Endothelial cell of umbilical vein (primary cell): ENCODE results near the gene MAPK8. TPM values are rescaled to one million over a fixed set of nuclear protein-coding genes. Genes with fewer than 3 reads are reported as not detected.

Experiments
- BruUV-seq: library from RNA; stranded (reverse); fragments of 400-500 nt; replicated peaks from 2 replicates; lab custom pipeline; 2021; lab: Mats Ljungman, UMichigan
- CTCF ChIA-PET: fragments of 300-600, 350-600 bp; sonication (Branson Sonifier 250); formaldehyde crosslinking; loops from one replicate; lab custom pipeline; 2021; ENCODE audit warnings: antibody characterized with exemption, inconsistent platforms; lab: Charles Lee
- POLR2A ChIA-PET: fragments of 300-600, 350-600 bp; sonication (Branson Sonifier 250); formaldehyde crosslinking; loops from one replicate; lab custom pipeline; 2021; ENCODE audit warnings: antibody characterized with exemption, inconsistent platforms; lab: Charles Lee
- DNase-seq: peaks from one replicate; pipeline ENCODE4 v3.0.0-alpha.2; 2011; ENCODE audit warnings: low read depth, low spot score
- FAIRE-seq: peaks from 2 replicates; lab custom pipeline; 2011; peaks lifted over from hg19 to GRCh38; lab: Jason Lieb, UNC
- H2AFZ ChIP-seq: 2 replicates; pipeline ENCODE4 v1.6.0; 2012; ENCODE audit warnings: low read depth, low read length, control low read depth, inconsistent platforms
- H3K27ac ChIP-seq: 2 replicates; pipeline ENCODE4 v1.5.1; 2011; ENCODE audit warnings: low read depth, mild to moderate bottlenecking, control low read depth, low read length, moderate library complexity; ENCODE audit not compliant: insufficient read depth
- H3K27me3 ChIP-seq, 2 experiments: 2 replicates each; pipeline versions ENCODE4 v1.6.0 to v1.6.1; 2011; ENCODE audit warnings: low read length in 2 of 2, mixed read lengths in 1 of 2; ENCODE audit not compliant: control insufficient read depth in 2 of 2, insufficient read depth in 2 of 2
- H3K36me3 ChIP-seq, 2 experiments: 2 replicates in 1 of 2; 3 replicates in 1 of 2; pipeline ENCODE4 v1.5.1; 2011; ENCODE audit warnings: low read length in 2 of 2, mild to moderate bottlenecking in 1 of 2, moderate library complexity in 1 of 2; ENCODE audit not compliant: control insufficient read depth in 2 of 2, insufficient read depth in 2 of 2; ENCODE audit errors: extremely low read depth in 1 of 2
- H3K4me1 ChIP-seq: 3 replicates; pipeline ENCODE4 v1.5.1; 2011; ENCODE audit warnings: mild to moderate bottlenecking, low read length; ENCODE audit not compliant: control insufficient read depth, insufficient read depth; ENCODE audit errors: extremely low read depth
- H3K4me2 ChIP-seq: 2 replicates; pipeline ENCODE4 v1.6.1; 2011; ENCODE audit warnings: low read length, control low read depth, mixed read lengths; ENCODE audit not compliant: insufficient read depth
- H3K4me3 ChIP-seq, 3 experiments: fragments of 200-600 bp in 1 of 3; sonication (generic), shearing (Covaris generic) in 1 of 3; replicated peaks in 1 of 3; 2 replicates each; pipeline ENCODE4 v1.5.1; 2011 to 2016; ENCODE audit warnings: control low read depth in 3 of 3, low read length in 3 of 3, mild to moderate bottlenecking in 2 of 3, inconsistent platforms in 1 of 3, low read depth in 1 of 3, moderate library complexity in 1 of 3; ENCODE audit not compliant: insufficient read depth in 1 of 3
- H3K79me2 ChIP-seq: 2 replicates; pipeline ENCODE4 v1.6.0; 2012; ENCODE audit warnings: low read length, inconsistent platforms; ENCODE audit not compliant: control insufficient read depth, insufficient read depth
- H3K9ac ChIP-seq: replicated peaks from 2 replicates; pipeline ENCODE3; 2011; ENCODE audit warnings: low read length, control low read depth; ENCODE audit not compliant: insufficient read depth; ENCODE audit errors: extremely low read depth
- H3K9me1 ChIP-seq: replicated peaks from 3 replicates; pipeline ENCODE4 v1.6.0; 2011; ENCODE audit warnings: mild to moderate bottlenecking, low read length; ENCODE audit not compliant: control insufficient read depth, insufficient read depth; ENCODE audit errors: extremely low read depth
- H3K9me3 ChIP-seq: replicated peaks from 2 replicates; pipeline ENCODE4 v1.5.1; 2012; ENCODE audit warnings: low read length, inconsistent platforms; ENCODE audit not compliant: control insufficient read depth, insufficient read depth
- H4K20me1 ChIP-seq: replicated peaks from 2 replicates; pipeline ENCODE3; 2011; ENCODE audit warnings: mild to moderate bottlenecking, low read length; ENCODE audit not compliant: control insufficient read depth, insufficient read depth; ENCODE audit errors: extremely low read depth
- CTCF ChIP-seq, 2 donors: IDR thresholded peaks; 1 replicate in 1 of 2; 2 replicates in 1 of 2; pipeline ENCODE4 v1.5.1; 2011; ENCODE audit warnings: low read length in 2 of 2, mild to moderate bottlenecking in 2 of 2, moderate library complexity in 2 of 2, control low read depth in 1 of 2, inconsistent platforms in 1 of 2, low read depth in 1 of 2; ENCODE audit not compliant: insufficient read depth in 1 of 2; ENCODE audit errors: extremely low read depth in 1 of 2
- EZH2 ChIP-seq: IDR thresholded peaks from 2 replicates; pipeline ENCODE4 v1.6.1; 2012; ENCODE audit warnings: borderline replicate concordance, low read depth, mild to moderate bottlenecking, moderate library complexity, low read length, inconsistent platforms; ENCODE audit not compliant: severe bottlenecking
- FOS ChIP-seq: IDR thresholded peaks from 2 replicates; pipeline ENCODE4 v1.6.1; 2011; ENCODE audit warnings: mild to moderate bottlenecking, low read length, moderate library complexity, borderline replicate concordance; ENCODE audit not compliant: insufficient read depth
- GATA2 ChIP-seq: IDR thresholded peaks from 2 replicates; pipeline ENCODE4 v1.7.0; 2011; ENCODE audit warnings: low read depth, mild to moderate bottlenecking, moderate library complexity, mixed read lengths, low read length; ENCODE audit not compliant: insufficient read length, insufficient read depth
- JUN ChIP-seq: IDR thresholded peaks from 2 replicates; pipeline ENCODE4 v1.6.1; 2011; ENCODE audit warnings: borderline replicate concordance, low read depth; ENCODE audit not compliant: insufficient read length, insufficient read depth
- MYC ChIP-seq: IDR thresholded peaks from one replicate; pipeline ENCODE4 v1.6.1; 2011; ENCODE audit warnings: mild to moderate bottlenecking, low read depth, low read length
- POLR2A ChIP-seq: IDR thresholded peaks from 2 replicates; pipeline ENCODE4 v1.6.1; 2012; ENCODE audit warnings: low read depth, mild to moderate bottlenecking, control low read depth, low read length
- POLR2AphosphoS5 ChIP-seq: IDR thresholded peaks from 2 replicates; pipeline ENCODE4 v1.6.1; 2012; ENCODE audit warnings: low read depth, mild to moderate bottlenecking, control low read depth, low read length, moderate library complexity; ENCODE audit not compliant: insufficient read depth
- dilution Hi-C: fragments of 300-500 bp; cut with MboI; formaldehyde crosslinking; loops from one replicate; pipeline ENCODE4 v1.15.0; 2019; ENCODE audit warnings: low sequenced_read_pairs; ENCODE audit not compliant: extremely low pct_ligation_motif_present
- intact Hi-C: fragments of 100-400 bp; cut with micrococcal nuclease; formaldehyde crosslinking; loops from one replicate; pipeline ENCODE4 v1.10.0; 2022
- polyA plus RNA-seq, 4 experiments: library from polyadenylated mRNA; depleted of rRNA in 3 of 4; stranded (reverse) in 3 of 4; unstranded in 1 of 4; fragments of >200 nt; gene quantifications; 2 replicates each; pipeline versions ENCODE4 v1.2.1 to v1.2.3, GENCODE V29; 2011 to 2012; ENCODE audit warnings: missing spikeins in 1 of 4
- total RNA-seq: library from RNA; stranded (reverse); gene quantifications from 2 replicates; pipeline ENCODE4 v1.2.3, GENCODE V29; 2021
- TF ChIP-seq, protein P1 (sequence below): IDR thresholded peaks from 2 replicates; pipeline ENCODE4 v1.6.1; 2011; ENCODE audit not compliant: insufficient read depth, insufficient read length

MAPK8 gene
- total and polyA plus RNA-seq, 2 donors (not counting 3 experiments of a cell fraction or from before 2014, with no cell fraction given): 25.3 to 56.2 TPM

DNA sequence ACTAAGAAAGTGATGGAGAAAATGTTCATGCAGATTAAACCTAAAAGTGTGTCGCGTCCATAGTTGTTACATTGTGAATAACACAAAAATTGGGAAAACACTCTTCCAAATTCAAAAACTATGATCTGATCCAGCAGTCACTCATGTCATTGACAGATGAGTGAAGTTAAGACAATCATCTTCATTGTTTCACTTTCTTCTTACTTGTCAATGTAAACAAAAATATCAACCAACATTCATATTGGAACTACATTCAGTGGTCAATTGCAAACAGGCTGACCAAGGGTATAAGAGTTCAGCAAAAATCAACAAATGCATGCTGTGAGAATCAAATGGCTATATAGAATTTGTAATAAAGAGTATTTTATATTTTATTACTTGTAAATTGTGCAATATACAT lies 33.8 kb upstream of the MAPK8 start:
- CTCF ChIA-PET: no interaction called here
- intact Hi-C loops: no loop called here

More for the DNA sequence above, 33.8 kb upstream of the MAPK8 start:
- no peaks in the 10 kb centered on the region for H3K36me3 ChIP-seq
- no peak overlapping the region for H2AFZ ChIP-seq
- POLR2A ChIA-PET: no interaction called here
- no peaks in the 10 kb centered on the region for H3K9me3 ChIP-seq
- H3K27ac ChIP-seq: no peak overlapping the region
- H3K4me2 ChIP-seq: no peak overlapping the region
- no peaks in the 10 kb centered on the region for H3K9me1 ChIP-seq
- FAIRE-seq (no peak), DNase-seq (no peak)
- TF ChIP-seq FOS (no peak), CTCF (IDR thresholded peaks at IDR 0.05; ENCODE audit: extremely low read depth in 1 of 2, insufficient read depth in 1 of 2, low read depth in 1 of 2, low read length in 2 of 2) (no peak), POLR2A (no peak), GATA2 (no peak), MYC (no peak), EZH2 (no peak), JUN (no peak), POLR2AphosphoS5 (no peak)
- TF ChIP-seq, protein P1, sequence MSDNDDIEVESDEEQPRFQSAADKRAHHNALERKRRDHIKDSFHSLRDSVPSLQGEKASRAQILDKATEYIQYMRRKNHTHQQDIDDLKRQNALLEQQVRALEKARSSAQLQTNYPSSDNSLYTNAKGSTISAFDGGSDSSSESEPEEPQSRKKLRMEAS: no peak
- peaks cover 7 to 14% of the 10 kb centered on the region in 2 experiments for H3K27me3 ChIP-seq
- dilution Hi-C loops: no loop called here
- BruUV-seq: no TSS peak
- no peak overlapping the region for H3K9ac ChIP-seq
- no peaks in the 10 kb centered on the region for H3K79me2 ChIP-seq
- no peaks in the 10 kb centered on the region for H4K20me1 ChIP-seq
- no peak overlapping the region for H3K4me3 ChIP-seq
- H3K4me1 ChIP-seq: no peaks in the 10 kb centered on the region
